ENCODE results near the gene SNAPC4.
A peak's percentile ranks its signal among the peaks of the same experiment; 100 is the strongest.

Gene SNAPC4

DNA sequence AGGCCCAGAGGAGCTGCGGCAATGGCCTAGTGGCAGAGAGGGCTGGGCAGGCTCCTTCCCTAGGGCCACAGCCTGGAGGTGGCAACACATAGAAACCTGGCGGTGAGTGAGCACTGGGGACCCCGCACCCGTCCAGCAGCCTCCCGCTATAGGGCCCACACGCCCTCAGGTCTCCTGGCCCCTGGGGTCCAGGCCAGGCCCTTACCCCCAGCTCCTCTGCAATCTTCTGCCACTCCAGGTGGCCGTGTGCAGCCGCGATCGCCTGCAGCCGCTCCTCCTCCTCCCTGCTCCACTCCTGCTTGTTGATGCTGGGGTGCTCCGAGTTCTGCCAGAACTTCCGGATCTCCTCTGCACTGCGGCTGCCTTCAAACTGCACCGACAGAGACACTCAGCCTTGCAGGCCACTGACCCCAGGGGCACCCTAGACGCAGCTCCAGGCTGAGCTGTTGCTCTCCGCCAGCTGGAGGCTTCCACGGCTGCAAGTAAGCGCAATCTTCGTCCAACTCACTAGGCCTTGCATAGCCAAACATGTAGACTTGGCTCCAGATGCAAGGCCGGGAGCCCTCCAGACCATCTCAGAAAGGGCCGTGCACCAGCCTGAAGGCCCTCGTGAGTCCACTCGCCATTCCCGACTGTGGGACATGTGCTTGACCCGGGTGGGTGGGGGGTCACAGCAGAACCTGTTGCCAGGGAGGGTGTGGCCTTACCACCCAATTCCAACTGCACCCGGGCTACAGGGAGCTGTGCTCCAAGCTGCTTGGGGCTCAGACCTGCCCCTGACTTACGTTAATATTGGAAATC is 8.0 kb downstream of the SNAPC4 start:
- no peak for DNase-seq (ENCODE audit: low read depth in 2 of 2)

DNA sequence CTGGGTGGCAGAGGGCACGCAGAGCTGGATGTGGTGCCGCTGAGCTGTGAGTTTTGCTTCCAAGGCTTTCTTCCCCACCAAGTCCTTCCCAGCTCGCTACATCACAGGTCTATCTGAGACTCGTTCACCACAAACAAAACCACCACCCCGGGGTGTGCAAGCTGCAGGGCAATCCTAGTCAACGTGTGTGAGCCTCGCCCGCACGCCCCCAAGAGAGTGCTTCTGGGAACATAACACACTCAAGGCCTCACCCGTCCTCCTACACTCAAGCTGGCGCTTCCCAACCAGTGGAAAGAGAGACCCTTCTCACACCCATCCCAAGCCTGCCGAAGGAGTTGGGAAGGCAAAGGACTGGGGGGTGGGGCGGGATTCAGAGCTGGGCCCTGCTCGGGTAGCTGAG is 10.6 kb downstream of the SNAPC4 start:
- DNase-seq (ENCODE audit: low read depth in 2 of 2): no peak

DNA sequence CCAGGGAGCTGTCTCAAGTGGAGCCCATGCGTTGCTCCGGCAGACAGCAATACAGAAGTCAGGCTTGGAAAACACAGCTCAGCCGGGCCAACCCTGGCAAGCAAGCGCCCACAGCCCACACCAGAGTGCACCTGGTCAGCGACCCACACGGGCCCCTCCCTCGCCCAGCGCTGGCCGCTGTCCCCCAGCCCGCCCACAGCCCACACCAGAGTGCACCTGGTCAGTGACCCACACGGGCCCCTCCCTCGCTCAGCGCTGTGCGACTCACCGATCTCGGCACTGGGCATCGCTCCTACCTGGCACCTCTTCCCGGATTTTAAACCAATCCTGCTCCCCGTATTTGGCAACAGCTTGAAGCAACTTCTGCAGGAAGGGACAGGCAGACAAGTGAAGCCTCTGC is 12.8 kb downstream of the SNAPC4 start:
- no peak for DNase-seq (ENCODE audit: low read depth in 2 of 2)

DNA sequence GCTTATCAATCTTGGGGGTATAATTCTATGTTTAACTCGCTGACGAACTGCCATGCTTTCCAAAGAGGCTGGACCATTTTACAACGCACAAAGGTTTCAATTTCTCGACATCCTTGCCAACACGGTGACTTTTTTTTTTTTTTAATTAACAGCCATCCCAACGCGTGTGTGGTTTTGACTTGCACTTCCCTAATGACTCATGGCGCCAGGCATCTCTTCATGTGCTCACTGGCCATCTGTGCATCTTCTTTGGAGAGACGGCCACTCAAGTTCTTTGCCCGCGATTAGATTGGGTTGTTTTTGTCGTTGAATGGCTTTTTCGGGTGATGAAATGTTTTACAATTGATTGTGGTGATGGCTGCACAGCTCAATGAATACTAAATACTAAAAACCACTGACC is 14.0 kb downstream of the SNAPC4 start:
- DNase-seq (ENCODE audit: low read depth in 2 of 2): no peak

DNA sequence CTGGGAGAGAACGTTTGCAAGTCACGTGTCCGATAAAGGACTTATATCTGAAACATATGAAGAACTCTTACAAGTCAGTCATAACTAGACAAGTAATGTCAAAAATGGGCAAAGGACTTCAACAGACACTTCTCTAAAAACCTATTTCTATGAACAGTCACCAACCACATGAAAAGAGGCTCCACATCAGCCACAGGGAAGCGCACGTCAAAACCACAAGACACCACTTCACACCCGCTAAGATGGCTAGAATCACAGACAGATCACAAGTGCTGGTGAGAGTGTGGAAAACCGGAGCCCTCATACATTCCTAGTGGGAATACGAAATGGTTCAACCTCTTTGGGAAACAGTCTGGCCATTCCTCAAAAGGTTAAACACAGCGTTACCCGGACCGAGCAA is 15.0 kb downstream of the SNAPC4 start:
- DNase-seq (ENCODE audit: low read depth in 2 of 2): peak in 1 of 2 donors; percentile 17

DNA sequence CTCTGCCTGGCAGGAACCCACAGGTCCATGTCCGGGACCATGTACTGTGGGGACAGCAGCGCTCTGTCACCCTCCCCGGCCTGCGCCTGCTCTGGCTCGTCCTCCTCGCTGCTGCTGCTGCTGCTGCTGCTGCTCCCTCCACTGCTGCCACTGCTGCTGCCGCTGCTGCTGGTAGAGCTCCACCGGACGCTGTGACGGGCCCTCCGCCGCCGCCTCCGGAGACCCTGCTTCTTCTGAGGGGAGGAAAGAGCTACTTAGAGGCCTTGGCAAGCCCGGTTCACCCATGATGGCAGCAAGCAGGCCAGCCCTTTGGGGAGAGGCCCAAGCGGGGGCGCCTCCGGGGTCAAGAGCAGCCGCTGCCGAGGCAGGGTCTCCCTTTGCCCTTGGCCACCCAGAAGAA is 16.5 kb downstream of the SNAPC4 start:
- DNase-seq (ENCODE audit: low read depth in 2 of 2): no peak

DNA sequence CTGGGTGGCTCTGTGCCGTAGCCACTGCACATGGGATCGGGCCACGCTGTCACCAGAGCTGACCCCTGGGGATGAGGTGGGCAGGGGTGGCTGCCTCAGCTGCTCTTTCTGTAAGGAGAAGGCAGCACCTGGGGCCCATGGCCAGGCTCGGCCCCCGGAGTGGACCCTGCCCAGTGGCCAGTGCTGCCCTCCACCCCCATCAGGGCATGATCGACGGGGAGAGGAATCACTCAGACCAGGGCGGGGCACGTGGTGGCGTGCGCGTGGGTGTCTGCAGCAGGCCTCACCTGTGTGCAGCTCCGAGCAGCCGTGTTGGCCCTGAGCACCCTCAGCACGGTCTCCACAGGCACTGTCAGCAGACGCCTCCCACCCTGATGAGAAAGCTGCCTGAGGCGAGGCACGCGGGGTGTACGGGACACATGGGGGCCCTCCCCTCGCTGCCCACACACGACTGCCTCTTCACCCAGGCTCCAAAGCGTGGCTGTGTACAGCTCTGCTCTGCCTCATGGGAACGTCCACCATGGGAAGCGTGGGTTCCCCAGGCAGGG is 17.9 kb downstream of the SNAPC4 start:
- DNase-seq (ENCODE audit: low read depth in 2 of 2): no peak

DNA sequence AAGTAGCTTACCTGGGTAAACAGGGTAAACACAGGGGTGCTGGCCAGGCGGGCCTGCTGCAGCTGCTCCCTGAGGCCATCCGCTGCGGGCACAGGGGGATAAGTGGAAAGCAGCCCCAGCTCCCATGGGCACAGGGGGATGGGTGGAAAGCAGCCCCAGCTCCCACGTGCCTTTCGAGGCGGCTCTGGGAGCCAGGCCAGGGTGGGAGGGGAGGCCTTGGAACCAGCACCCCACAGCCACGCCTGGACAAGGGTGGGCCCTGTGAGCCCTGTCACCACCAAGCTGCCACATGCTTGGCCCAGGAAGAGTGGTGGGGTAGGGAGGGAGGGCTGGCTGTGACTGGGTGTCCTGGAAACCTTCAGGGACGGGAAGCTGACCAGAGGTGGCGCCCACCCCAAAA is 18.7 kb downstream of the SNAPC4 start:
- DNase-seq (ENCODE audit: low read depth in 2 of 2): no peak

DNA sequence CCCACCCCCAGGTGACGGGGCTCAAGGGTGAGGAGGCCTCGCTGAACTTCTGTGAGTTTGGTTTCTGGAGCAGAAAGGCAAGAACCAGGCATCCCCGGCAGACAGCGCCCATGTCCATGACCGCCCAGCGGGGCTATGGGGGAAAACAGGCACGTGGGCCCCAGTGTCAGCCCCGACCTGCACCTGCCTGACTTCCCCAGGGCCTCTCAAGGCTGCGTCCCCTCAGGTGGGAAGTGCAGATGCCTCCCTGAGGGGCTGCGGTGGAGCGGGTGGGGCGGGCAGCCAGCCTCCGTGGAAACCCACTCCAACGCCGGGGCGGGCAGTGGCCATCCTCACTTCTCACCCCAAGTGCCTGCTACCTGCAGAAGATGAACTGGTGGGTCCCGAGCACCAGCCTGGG is 19.6 kb downstream of the SNAPC4 start:
- DNase-seq (ENCODE audit: low read depth in 2 of 2): no peak

DNA sequence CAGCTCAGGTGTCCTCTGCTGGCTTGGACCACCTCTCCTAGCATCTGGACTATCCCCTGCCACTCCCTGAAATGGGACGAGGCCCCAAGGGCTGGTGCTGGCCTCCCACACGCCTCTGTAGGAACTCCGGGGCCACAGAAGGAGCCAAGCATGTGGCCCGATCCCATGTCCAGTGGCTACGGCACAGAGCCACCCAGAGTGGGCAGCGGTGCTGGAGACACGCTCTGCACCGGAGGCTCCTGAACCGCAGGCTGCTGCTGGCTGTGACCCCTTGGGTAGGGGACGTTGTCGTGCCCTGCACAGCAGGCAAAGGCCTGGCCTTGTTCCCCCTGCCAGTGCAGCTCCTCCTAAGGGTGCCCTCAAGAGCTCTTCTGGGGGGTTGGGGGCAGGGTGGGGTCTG is 20.1 kb downstream of the SNAPC4 start:
- DNase-seq (ENCODE audit: low read depth in 2 of 2): no peak

DNA sequence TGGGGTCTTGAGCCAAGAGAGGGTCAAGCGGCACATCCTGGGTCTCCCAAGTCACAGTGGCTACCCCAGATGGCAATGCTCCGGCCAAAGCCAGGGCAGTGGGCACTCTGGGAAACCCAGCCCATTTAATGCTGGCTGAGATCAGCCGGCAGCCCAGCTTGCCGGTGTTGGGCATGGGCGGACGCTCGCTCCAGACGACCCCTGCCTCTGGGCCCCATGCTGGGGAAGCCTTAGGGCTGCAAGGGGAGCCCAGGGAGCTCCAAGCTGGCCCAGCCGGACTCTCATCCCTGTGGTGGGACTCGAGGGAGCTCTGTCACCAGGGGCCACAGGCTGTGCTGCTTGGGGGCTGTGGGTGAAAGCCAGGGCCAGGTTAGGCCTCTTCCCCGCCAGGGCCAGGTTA is 20.6 kb downstream of the SNAPC4 start:
- no peak for DNase-seq (ENCODE audit: low read depth in 2 of 2)

DNA sequence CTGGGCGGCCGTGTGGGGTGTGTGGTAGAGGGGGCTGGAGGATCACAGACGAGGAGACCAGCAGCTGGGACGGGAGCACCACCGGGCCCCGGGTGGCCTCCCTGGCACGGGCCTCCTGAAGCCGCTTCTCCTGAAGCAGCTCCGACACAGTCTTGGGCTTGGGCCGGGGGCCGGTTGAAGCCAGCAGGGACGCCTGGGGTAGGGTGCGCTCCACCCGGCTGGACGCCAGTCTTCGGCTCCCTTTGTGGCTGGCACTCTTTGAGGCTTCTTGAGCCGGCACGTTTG is 21.0 kb downstream of the SNAPC4 start:
- DNase-seq (ENCODE audit: low read depth in 2 of 2): no peak

DNA sequence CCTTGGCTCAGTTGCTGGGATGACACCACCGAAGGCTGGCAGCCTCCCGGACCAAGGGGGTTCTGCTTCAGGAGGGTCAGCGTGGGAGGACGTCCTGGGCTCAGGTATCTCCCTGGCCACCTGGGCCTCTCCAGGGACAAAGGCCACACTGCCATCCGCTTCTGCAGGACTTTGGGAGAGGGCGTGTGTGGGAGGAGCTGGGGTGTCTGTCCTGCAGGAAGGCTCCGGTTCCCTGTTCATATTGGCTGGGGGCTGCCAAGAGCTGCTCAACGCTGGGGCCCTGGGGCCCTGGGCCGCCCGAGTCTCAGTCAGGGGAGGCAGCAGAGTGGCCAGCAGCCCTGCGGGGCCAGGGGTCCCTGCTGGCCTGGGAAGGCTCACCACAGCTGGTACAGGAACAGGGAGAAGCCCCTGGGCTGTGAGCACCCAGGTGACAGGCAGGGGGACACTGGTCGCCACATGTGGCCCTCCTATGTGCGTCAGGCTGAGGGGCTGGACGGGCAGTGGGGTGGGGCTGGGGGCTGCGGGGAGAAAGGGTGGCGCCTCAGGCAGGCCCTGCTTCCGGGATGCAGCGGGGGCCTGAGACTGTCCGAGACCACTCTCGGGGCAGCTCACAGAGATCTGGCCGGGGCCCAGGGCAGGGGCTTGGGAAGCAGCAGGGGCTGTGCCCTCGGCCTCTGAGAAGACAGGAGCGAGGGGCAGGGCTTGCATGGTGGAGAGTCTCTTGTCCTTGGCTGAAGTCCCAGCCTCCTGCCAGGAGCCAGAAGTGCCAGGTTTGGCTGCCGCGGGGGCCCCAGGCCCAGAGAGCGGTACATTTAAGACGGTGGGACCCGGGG is 21.6 kb downstream of the SNAPC4 start:
- no peak for DNase-seq (ENCODE audit: low read depth in 2 of 2)

DNA sequence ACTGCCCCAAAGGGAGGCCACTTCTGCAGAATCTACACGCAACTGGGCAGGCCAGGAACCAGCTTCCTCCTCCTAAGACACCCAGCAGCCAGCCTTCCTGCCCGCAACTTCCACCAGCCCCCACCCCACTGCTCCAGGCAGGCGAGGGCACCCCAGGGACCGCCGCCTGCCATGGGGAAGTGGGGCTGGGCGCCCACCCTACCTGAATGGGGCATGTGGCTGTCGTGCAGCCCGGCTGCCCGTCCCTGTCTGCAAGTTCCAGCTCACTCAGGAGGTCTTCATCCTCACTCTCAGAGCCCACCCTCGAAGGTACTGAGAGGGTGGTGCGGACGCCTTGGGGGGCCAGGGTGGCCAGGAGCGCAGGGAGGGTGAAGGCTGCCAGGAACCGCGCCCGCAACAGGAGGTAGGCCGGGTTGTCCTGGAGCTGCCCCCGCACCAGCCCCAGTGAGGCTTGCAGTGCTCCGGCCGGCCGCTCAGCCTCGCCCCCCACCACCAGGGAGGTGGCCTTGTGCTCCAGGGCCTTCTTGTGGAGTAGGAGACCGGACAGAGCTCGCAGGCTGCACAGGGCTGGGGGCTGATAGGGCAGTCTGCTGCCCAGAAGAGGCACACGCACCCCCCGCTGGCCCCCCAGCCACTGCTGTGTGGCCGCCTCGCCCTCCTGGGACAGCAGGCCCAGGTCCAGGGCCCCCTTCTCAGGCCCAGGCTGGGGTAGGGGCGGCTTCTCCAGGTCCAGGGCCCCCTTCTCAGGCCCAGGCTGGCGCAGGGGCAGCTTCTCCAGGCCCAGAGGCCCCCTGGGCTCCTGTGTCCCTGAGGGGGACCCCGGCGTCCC is 22.4 kb downstream of the SNAPC4 start:
- no peak for DNase-seq (ENCODE audit: low read depth in 2 of 2)

DNA sequence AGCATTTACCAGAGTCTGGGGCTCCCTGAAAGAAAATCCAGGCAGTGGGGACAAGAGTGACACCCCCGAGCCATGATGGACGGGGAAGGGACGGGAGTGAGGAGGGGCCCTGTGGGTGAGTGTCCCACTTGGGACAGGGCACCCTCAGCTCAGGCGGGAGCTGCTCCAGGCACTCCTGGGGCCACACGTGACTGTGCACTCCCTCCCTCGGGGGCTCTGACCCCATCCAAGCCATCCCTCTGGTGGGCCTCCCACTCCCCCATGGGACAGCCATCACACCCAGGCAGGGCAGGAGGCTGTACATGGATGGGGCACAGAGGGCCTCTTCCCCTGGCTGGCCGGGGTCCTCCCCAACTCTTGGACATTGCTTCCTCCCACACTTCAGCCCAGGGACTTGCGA is 23.5 kb downstream of the SNAPC4 start:
- DNase-seq (ENCODE audit: low read depth in 2 of 2): no peak

DNA sequence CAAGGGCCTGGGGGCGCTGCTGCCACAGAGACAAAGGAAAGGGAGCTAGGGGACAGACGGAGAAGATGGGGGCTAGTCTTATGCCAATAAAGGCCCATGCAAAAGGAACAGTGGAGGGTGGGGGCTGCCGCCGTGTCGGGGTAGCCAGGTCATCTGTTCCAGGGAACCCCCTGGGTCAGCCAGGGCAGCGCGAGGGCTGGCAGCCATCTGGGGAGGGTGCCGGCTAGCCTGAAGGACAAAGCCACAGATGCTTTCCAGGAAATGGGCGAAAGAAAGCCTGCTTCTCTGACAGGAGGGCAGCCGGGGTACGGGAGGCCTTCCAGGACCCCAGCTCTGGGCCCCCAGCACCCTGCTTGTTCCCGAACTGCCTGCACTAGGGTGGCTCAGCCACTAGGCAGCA is 24.9 kb downstream of the SNAPC4 start:
- DNase-seq (ENCODE audit: low read depth in 2 of 2): no peak

DNA sequence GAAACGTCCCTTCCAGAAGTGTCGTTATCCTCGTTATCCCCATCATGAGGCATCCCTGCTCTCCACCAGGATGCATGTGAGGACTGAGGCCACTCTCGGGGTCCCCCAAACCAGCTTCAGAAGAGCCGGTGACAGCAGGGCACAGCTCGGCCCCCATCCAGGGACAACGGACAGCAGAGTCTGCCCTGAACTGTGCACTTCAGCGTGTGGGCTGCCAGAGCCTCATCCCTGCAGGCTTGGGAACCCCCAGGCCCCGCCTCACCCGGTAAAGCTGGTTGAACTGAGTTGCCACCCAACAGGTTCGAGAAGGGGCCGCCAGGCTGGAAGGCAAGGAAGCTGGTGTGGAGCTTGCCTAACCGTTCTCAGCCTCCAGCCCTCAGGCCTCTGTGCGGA is 25.8 kb downstream of the SNAPC4 start:
- no peak for DNase-seq (ENCODE audit: low read depth in 2 of 2)

DNA sequence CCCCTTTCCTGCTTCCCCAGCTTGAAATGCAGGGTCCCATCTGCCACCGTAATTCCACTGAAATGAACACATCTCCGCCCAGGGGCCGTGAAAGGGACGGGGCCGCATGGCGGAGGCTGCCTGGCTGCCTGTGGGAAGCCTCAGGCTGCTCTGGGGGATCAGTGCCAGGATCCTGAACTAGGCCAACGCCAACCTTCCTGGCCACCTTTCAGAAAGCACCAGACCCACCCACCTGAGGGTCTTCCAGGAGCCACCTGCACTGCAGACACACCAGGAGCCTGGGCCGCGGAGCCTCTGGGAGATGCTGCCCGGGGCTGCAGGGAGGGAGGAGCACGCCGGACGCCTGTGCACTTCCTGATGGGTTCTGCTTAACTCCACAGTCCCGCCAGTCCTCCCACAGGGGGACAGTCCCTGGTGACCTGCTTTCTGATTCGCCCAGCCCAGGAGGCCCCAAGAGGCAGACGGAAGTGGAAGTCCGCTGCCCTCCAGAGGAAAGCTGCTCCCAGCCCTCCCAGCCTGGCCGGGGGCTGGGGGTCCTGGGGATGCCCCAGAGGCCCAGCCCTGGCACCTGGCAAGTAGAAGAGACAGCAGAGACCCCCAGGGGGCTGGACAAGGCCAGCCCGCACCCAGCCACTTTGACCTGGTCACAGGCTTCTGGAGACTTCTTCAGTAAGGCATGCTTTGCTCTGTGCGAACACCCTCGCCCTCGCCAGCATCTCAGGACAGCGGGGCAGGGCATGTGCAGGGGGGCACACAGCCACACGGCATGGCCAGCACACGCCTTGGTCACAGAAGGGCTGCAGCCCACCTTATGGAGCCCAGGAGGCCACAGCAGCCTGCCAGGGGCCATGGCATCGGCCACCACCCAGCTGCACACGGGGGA is 26.4 kb downstream of the SNAPC4 start, which contains the start of gene CARD9:
Gene CARD9, minus strand, starts transcription at position 370 of the 883 bp plus-strand sequence. CDS start 1,591 bp downstream, outside the sequence.
- DNase-seq (ENCODE audit: low read depth in 2 of 2): no peak

DNA sequence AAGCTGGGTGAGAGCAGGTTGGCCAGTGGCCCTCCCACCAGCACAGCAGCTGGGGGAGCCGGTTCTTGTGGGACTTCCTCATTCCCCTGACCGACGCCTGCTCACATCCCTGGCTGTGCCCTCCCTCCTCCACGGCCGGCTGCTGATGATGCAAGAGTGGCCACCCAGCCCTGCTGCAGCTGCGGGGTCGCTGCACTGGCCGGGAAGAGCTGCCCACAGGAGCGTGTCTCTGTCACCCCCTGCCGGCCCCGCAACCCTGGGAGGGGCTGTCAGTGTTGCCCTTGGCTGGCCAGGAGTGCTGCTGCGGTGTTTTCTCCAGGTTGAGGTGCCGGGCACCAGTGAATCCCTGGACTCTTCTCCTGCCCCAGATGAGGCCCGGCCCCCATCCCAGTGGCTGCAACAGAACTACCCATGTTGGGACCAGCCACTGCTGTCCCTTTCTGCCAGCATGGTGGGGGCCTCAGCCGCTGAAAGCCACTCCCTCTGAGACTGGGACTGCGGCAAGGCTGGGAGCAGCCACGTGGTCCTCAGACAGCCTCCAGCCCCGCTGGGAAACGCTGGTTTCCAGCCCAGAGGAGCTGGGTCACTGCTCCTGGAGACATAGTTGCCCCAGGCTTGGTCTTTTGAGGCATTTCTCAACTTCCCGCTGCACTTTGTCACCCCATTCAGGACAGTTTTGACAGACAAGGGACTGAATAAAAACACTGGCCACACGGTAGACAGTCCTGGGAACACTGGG is 27.2 kb downstream of the SNAPC4 start:
- no peak for DNase-seq (ENCODE audit: low read depth in 2 of 2)

DNA sequence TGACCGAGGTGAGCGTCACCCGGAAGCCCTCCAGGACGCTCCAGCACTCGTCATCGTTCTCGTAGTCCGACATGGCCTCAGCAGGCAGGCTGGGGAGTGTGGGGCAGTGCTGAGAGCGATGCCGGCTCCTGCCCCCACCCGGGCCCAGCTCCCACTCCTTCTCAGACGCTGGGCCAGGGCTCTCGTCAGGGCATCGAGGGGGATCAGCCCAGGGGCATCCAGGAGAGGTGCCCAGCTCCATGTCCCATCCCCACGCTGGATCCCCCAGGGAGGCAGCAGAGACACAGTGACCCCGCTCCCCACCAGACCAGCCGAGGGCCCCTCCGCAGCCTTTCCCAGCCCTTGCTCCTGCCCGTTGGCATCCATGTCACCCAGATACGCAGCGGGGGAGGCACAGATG is 28.0 kb downstream of the SNAPC4 start:
- DNase-seq (ENCODE audit: low read depth in 2 of 2): no peak

DNA sequence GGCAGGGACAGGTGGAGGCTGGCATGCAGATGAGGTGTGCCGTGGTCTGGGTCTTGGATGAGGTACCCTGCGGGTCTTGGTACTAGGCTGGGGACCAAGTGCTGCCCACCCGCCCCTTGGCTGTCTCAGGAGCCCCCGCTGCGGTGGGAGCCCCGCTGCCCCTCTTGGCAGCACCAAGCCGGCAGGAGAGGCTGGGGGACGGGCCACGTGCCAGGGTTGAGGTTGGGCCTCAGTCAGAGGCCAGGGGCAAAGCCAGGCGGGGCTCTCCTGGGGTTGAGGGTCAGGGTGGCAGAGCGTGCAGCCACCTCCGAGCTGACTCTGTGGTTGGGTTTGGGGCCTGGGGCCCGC is 28.5 kb downstream of the SNAPC4 start:
- DNase-seq (ENCODE audit: low read depth in 2 of 2): no peak

Data from stimulated activated CD8-positive, alpha-beta memory T cell treated with anti-CD3 and anti-CD28 coated beads, Interleukin-7, amount 100 ng/mL, for 4 hours (primary cell).